Activated CD8-positive, alpha-beta memory T cell treated with anti-CD3 and anti-CD28 coated beads for 48 hours (primary cell): ENCODE measurements around the gene GSS.

Source experiments
- DNase-seq, 3 experiments: peaks; one replicate each; pipeline ENCODE4 v3.0.0-alpha.2; 2020; ENCODE audit warnings: low read depth in 2 of 3, low spot score in 2 of 3

The GSS gene

GRCh38 chr20:34993941-34994508, 38.4 kb upstream of the GSS start:
- DNase-seq: no peak

- DNase-seq: no peak
Measured at GRCh38 chr20:34992751-34993417, 37.3 kb upstream of the GSS start.

- DNase-seq: no peak
Measured at GRCh38 chr20:34990661-34991214, 35.1 kb upstream of the GSS start.

- DNase-seq: no peak
Measured at GRCh38 chr20:34990231-34990630, 34.6 kb upstream of the GSS start.

- DNase-seq: no peak
Measured at GRCh38 chr20:34989670-34990069, 34.1 kb upstream of the GSS start.

GRCh38 chr20:34989118-34989517, 33.5 kb upstream of the GSS start:
- no peak for DNase-seq

GRCh38 chr20:34988191-34988540, 32.6 kb upstream of the GSS start:
- no peak for DNase-seq

GRCh38 chr20:34987288-34988190, 31.9 kb upstream of the GSS start:
- no peak for DNase-seq

GRCh38 chr20:34986311-34987287, 31.0 kb upstream of the GSS start:
- DNase-seq: no peak

- no peak for DNase-seq
Measured at GRCh38 chr20:34985461-34986310, 30.1 kb upstream of the GSS start.

- no peak for DNase-seq
Measured at GRCh38 chr20:34984756-34985261, 29.2 kb upstream of the GSS start.

GRCh38 chr20:34983995-34984735, 28.6 kb upstream of the GSS start:
- no peak for DNase-seq

- DNase-seq: no peak
Measured at GRCh38 chr20:34983089-34983820, 27.6 kb upstream of the GSS start.

- no peak for DNase-seq
Measured at GRCh38 chr20:34982270-34983088, 26.9 kb upstream of the GSS start.

GRCh38 chr20:34980543-34981233, 25.1 kb upstream of the GSS start:
- no peak for DNase-seq

GRCh38 chr20:34979366-34980153, 24.0 kb upstream of the GSS start:
- DNase-seq: no peak
